HL-60 (cell line): ENCODE measurements around the gene XRN2.

Source experiments
- CTCF ChIP-seq: IDR thresholded peaks from one replicate; pipeline ENCODE4 v1.5.1; 2011; ENCODE audit warnings: low read length, control low read depth, inconsistent platforms; ENCODE audit not compliant: insufficient read depth
- GABPA ChIP-seq: IDR thresholded peaks from 2 replicates; pipeline ENCODE4 v1.6.1; 2012; ENCODE audit warnings: low read depth
- POLR2AphosphoS5 ChIP-seq: IDR thresholded peaks from 2 replicates; pipeline ENCODE4 v1.6.1; 2012; ENCODE audit warnings: low read depth
- REST ChIP-seq: IDR thresholded peaks from 2 replicates; pipeline ENCODE4 v1.6.1; 2012; ENCODE audit warnings: low read depth; ENCODE audit not compliant: insufficient replicate concordance
- SPI1 ChIP-seq: IDR thresholded peaks from 2 replicates; pipeline ENCODE4 v1.6.1; 2012; ENCODE audit warnings: low read depth, mild to moderate bottlenecking, borderline replicate concordance

- no peak for TF ChIP-seq CTCF
- no peak for TF ChIP-seq POLR2AphosphoS5
- TF ChIP-seq GABPA = no peak
- TF ChIP-seq SPI1 = no peak
- no peak for TF ChIP-seq REST
These were observed 19.1 kb downstream of the XRN2 start for GRCh38 chr20:21322083-21322710.
